ACHN (cell line): ENCODE results near the gene COL27A1.

Experiments used
- DNase-seq: peaks from one replicate; pipeline ENCODE4 v3.0.0-alpha.2; 2015
- in situ Hi-C: cut with HindIII; loops from 2 replicates; pipeline ENCODE4 v1.10.0; 2017; ENCODE audit warnings: low sequenced_read_pairs, low pct_ligation_motif_present, low pct_unique_long_range_greater_than_20kb

Gene COL27A1

DNA sequence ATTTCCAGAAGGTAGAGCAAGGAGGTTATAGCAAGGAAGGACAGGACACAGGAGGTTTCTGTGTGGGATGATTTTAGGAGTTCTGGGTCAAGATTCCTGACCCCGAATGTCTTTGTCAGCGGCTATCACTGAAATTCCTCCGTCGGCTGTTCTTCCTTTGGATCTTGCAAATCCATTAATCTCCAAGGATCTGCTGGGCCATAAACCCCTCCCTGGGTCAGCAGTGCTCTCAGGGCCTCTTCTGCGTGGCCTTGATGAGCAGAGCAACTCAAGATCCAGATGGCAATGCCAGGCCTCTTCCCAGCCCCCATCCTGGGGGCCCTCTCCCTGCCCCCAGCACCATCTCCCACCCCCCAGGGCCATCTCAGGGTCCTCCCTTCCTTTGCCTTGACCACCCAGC lies 16.3 kb upstream of the COL27A1 start:
- no peak for DNase-seq
- in situ Hi-C loops: no loop called here

DNA sequence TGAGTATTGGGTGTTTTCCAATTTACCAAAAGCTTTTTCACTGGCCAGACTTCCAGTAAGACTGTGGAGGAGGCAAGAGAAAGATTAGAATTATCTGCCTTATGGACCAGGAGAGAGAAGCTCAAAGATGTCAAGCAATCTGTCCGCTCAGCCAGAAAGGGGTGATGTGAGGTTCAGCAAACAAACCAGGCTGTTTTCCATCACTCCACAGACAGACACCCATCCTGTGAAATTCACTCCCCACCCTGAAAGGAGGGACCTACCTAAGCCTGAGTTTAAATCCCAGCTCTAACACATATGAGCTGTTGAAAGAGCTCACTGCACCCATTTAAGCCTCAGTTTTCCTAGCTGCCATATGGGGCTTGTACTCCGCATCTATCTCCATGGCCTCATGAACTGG lies 14.9 kb upstream of the COL27A1 start:
- in situ Hi-C loops: no loop called here
- no peak for DNase-seq

DNA sequence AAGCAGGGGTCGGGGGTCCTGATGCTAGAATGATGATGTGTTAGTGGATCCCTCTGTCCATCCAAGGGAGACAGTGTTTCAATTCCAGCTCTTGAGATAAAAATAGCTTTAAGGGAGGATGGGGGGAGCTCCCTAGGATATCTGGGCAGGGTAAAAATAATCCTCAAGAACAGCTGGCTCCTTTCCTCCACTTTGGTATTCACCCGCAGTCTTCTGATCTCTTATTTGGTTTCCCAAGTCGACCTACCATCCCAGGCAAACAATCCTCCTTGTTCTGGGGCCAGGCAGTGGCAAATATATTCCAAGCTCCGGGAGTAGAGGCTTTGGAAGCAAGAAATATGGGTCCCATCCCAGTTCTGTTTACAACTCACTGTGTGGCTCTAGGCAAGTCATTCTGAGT lies 14.5 kb upstream of the COL27A1 start:
- in situ Hi-C loops: no loop called here
- DNase-seq: no peak

DNA sequence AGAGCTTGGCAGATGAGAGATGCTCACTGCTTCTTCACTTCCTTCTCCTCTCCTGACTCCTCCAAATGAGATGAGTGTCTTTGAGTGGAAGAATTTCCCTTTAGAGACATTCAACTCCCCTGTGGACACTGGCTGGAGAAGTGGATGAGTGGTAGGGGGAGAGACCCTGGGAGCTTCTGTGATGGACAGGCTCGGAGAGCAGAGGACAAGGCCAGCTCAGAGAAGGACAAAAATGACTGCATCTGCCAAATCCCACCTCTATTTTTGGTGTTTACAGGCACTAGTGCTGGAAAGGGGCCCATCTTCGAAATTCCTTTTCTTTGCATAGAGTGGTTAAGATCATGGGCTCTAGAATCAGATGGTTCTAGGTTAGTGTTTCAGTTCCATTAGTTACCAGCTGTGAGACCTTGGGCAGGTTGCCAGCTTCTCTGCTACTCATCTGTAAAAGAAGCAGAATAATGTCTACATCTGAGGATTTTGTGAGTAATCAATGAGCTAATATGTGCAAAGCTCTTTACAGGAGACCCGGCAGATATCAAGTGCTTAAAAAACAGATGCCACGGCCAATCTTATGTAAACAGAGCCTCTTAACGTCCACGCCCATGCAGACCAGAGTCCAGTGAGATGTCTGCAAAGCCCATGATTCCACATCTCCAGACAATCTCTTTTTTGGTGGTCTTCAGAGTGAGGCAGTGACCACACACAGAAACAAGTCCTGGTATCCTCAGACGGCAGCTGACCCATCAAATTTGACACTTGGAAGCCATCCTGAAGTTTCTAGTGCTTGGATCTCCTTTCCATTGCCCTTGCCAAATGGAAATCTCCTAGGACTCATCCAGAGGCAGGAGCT lies 13.6 kb upstream of the COL27A1 start:
- in situ Hi-C loops: no loop called here
- no peak for DNase-seq

- in situ Hi-C loops: no loop called here
- no peak for DNase-seq
Observed at GRCh38 chr9:114143234-114143633, 12.1 kb upstream of the COL27A1 start.

DNA sequence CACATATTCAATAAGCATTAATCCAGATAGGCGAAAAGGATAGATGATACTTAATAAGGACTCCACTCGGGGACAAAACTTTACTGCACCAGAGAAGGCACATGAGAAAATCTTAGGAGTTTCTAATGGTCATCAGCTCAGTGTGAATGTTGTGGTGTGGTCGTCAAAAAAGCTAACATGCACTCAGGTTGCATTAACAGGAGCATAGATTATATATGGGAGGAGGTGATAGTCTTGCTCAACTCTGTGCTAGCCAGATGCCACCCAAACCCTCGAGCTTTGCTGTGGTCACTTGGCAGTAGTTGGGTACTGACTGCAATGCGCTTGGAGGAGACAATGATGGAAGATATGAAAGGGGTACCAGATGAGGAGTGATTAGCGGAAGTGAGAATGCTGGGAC lies 8.6 kb upstream of the COL27A1 start:
- no peak for DNase-seq
- in situ Hi-C loops: no loop called here

GRCh38 chr9:114149181-114149580 lies 6.2 kb upstream of the COL27A1 start:
- in situ Hi-C loops: no loop called here
- DNase-seq: no peak

DNA sequence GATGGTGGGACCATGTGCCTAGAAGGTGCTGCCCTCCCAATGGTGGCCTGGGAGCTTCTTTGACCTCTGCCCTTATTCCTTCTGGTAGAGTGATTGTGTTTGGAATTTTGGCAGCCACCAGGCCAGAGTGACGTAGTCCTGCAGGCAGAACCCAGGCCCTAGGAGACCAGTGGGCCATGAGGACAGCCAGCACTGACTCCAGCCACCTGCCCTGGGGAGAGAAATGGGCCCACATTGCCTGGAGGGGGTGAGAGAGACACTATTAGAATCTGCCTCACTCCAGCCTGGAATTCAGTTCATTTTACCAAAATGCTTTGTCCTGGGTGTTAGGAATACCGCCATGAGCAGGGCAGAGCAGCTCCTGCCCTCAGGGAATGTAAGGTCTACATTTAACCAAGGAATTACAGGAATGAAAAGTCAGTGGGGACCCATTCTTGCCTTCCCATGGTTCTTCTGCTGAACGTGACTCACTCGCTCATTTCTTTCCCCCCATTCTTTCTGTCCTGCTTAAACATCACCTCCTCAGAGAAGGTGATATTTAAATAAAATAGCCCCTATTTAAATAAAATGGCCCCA lies 5.5 kb upstream of the COL27A1 start:
- in situ Hi-C loops: no loop called here
- DNase-seq: no peak

- in situ Hi-C loops: no loop called here
- DNase-seq: no peak
Observed at GRCh38 chr9:114150608-114151007, 4.7 kb upstream of the COL27A1 start.

GRCh38 chr9:114151426-114151956 lies 3.8 kb upstream of the COL27A1 start:
- no peak for DNase-seq

DNA sequence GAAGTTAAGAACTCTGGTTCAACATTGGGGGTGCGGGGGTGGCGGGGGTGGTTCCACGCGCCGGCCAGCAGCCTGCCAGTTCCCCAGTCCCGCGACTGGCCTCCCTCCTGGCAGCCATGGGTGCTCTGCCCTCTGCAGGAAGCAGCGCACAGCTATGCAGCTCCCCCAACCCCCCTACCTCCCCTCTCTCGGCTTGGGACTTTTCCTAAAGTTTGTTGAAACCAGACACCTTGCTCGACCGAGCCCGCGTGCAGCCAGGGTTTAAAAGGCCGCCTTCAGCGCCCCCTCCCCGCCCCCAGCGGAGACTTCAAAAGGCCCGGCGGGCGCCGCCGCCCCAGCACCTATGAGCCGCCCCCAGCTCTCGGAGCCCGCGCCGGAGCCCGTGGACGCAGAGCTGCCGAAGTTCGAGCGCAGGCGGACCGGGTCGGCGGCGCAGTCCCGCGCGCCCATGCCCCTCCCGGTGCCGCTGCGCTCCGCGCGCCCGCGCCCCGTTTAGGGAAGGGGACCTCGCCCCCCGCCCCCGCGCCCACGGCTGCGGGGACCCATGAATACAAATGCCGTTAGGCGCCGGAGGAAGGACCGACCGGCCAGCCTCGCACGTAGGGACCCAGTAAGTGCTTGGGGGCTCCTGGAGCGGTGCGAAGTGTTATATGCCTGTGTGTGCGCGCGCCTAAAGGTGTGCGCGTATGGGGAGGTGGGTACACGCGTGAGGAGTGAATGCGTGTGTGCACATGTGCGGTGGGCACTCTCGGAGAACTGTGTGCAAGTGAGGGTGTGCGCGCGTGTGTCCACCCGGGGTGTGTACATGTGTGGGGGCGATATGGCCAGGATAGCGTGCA lies 1.4 kb upstream of the COL27A1 start:
- peak; percentile 53 for DNase-seq
- in situ Hi-C loops: no loop called here

More at GRCh38 chr9:114151426-114151956, 3.8 kb upstream of the COL27A1 start:
- in situ Hi-C loops: no loop called here

DNA sequence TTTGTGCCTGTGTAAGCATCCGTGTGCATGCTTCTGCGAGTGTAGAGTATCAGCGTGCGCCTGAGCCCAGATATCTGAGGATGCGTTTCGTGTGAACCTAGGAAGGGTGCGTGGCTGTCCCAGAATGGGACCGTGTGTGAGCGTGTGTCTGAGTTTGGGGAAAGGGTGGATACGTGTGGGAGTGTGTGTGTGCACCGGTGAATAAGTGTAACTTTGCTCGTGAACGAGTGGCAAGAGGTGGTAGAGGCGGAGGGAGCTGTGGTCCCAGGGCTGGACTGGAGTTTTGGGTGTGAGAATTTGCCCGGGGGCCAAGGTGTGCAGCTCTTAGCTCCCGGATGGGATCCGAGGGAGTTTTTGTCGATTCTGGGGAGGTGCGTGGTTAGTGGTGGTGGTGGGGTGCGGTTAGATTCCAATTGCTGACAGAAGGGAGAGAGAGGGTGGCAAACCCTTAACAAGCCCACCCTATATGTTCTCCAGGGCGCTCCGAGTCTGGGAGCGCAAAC lies 686 bp upstream of the COL27A1 start:
- no peak for DNase-seq
- in situ Hi-C loops: no loop called here

GRCh38 chr9:114155995-114156656 lies 789 bp downstream of the COL27A1 start:
- in situ Hi-C loops: no loop called here
- DNase-seq: peak; percentile 20

DNA sequence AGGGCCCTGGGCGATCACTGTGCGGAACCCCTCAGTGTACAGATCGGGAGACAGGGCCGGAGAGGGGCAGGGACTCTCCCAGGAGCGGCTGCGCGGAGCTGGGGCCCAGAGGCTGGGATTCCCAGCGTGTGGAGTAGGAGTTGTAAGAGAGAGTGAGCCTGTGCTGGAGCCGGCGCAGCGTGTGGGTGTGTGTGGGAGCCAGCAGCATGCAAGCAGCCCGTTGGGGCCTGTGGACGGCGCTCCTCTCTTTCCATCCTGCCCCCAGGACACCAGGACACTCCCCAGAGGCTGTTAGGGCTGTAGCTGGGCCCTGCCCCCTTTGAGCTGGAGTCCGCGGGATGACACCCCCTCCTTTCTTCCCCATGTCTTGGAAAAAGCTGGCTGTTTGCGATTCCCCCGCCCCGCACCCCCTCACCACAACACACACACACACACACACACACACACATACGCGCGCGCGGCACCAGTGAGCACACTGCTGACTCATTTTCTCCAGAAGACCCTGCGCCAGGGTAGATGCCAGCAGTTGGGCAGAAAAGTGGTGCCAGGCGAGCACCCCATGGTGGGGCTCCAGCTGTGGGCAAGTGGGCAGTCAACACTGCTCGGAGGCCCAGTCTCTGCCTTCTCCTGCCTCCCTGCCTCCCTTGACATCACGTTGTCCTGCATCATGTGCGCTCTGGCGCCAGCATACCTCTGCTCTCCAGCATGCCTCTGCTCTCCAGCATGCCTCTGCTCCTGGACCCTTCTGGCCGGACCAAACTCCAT lies 1.5 kb downstream of the COL27A1 start:
- peak; percentile 36 for DNase-seq
- in situ Hi-C loops: no loop called here

GRCh38 chr9:114157516-114158176 lies 2.3 kb downstream of the COL27A1 start:
- DNase-seq: no peak
- in situ Hi-C loops: no loop called here

DNA sequence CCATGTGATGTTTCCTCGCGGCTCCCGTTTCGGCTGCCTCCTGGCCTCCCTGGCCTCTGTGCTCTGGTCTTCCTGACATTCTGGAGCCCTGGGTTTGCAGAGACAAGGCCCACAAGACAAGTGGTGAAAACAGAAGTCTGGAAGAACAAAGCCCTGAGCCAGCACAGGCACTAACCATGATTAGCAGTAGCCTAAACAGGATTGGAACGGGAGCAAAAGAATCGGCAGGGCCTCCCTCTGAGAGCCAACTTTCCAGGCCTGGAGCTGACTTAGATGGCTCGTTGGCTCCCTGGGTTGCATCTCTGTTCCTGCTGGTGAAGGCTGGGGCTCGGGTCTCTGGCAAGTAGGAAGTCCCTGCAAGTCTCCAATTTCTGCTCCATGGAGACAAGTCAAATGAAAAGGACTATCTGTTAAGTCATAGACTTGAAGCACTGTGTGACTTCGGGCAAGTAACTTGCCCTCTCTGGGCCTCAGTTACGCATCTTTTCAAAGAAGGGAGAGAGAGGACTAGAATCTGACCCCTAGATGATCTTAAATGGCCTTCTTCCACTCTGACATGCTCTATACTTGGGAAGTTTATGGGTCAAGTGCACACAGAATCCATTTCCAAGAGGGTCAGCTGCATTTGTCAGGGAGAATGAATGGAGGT lies 3.3 kb downstream of the COL27A1 start:
- no peak for DNase-seq
- in situ Hi-C loops: no loop called here

GRCh38 chr9:114159691-114160090 lies 4.4 kb downstream of the COL27A1 start:
- no peak for DNase-seq
- in situ Hi-C loops: no loop called here
